Astrocyte (in vitro differentiated cells and primary cell): ENCODE results near the gene DMWD. TPM values are rescaled to one million over a fixed set of nuclear protein-coding genes. Genes with fewer than 3 reads are reported as not detected.

ENCODE experiments used
- DNase-seq: peaks from one replicate; pipeline ENCODE4 v3.0.0-alpha.2; 2010; ENCODE audit warnings: low read depth
- FAIRE-seq: peaks from 2 replicates; lab custom pipeline; 2011; peaks lifted over from hg19 to GRCh38; lab: Jason Lieb, UNC
- H2AFZ ChIP-seq: 2 replicates; pipeline ENCODE4 v1.6.0; 2012; ENCODE audit warnings: low read depth, low read length, inconsistent platforms
- H3K27ac ChIP-seq: 2 replicates; pipeline ENCODE4 v1.5.1; 2011; ENCODE audit warnings: low read depth, low read length, inconsistent platforms
- H3K27me3 ChIP-seq: 2 replicates; pipeline ENCODE4 v1.6.0; 2011; ENCODE audit warnings: low read length, inconsistent platforms; ENCODE audit not compliant: insufficient read depth
- H3K36me3 ChIP-seq: 2 replicates; pipeline ENCODE4 v1.5.1; 2011; ENCODE audit warnings: low read length, inconsistent platforms; ENCODE audit not compliant: insufficient read depth
- H3K4me1 ChIP-seq: 2 replicates; pipeline ENCODE4 v1.5.1; 2011; ENCODE audit warnings: low read length, inconsistent platforms; ENCODE audit not compliant: insufficient read depth
- H3K4me2 ChIP-seq: 2 replicates; pipeline ENCODE4 v1.6.0; 2012; ENCODE audit warnings: low read length, inconsistent platforms
- H3K4me3 ChIP-seq: 2 replicates; pipeline ENCODE4 v1.5.1; 2011; ENCODE audit warnings: low read depth, mild to moderate bottlenecking, low read length, inconsistent platforms; ENCODE audit not compliant: insufficient read depth
- H3K79me2 ChIP-seq: 2 replicates; pipeline ENCODE4 v1.6.0; 2012; ENCODE audit warnings: mild to moderate bottlenecking, low read length, inconsistent platforms; ENCODE audit not compliant: insufficient read depth
- H3K9ac ChIP-seq: 2 replicates; pipeline ENCODE4 v1.6.0; 2012; ENCODE audit warnings: mild to moderate bottlenecking, low read length, inconsistent platforms
- H3K9me3 ChIP-seq: 2 replicates; pipeline ENCODE4 v1.5.1; 2012; ENCODE audit warnings: low read depth, mild to moderate bottlenecking, low read length, inconsistent platforms; ENCODE audit not compliant: insufficient read depth
- H4K20me1 ChIP-seq: 2 replicates; pipeline ENCODE4 v1.6.0; 2012; ENCODE audit warnings: low read length, inconsistent platforms; ENCODE audit not compliant: insufficient read depth
- H3K27ac Mint-ChIP-seq: one replicate; pipeline ENCODE4 v1.8.0; 2021; ENCODE audit warnings: mild to moderate bottlenecking, mixed read lengths; ENCODE audit not compliant: unreplicated experiment
- H3K27me3 Mint-ChIP-seq: one replicate; pipeline ENCODE4 v1.8.0; 2021; ENCODE audit warnings: low read depth, mixed read lengths; ENCODE audit not compliant: unreplicated experiment
- H3K36me3 Mint-ChIP-seq: one replicate; pipeline ENCODE4 v1.8.0; 2021; ENCODE audit warnings: low read depth, mixed read lengths; ENCODE audit not compliant: unreplicated experiment
- H3K4me1 Mint-ChIP-seq: one replicate; pipeline ENCODE4 v1.8.0; 2021; ENCODE audit warnings: low read depth, mixed read lengths; ENCODE audit not compliant: unreplicated experiment
- H3K4me3 Mint-ChIP-seq: one replicate; pipeline ENCODE4 v1.8.0; 2021; ENCODE audit warnings: mild to moderate bottlenecking, moderate library complexity, mixed read lengths; ENCODE audit not compliant: unreplicated experiment
- H3K9me3 Mint-ChIP-seq: one replicate; pipeline ENCODE4 v1.8.0; 2021; ENCODE audit warnings: mild to moderate bottlenecking, mixed read lengths; ENCODE audit not compliant: unreplicated experiment
- CTCF ChIP-seq: IDR thresholded peaks from 2 replicates; pipeline ENCODE4 v1.5.1; 2011; ENCODE audit warnings: low read depth, mild to moderate bottlenecking, inconsistent platforms, low read length, moderate library complexity; ENCODE audit not compliant: insufficient read depth
- EZH2 ChIP-seq: IDR thresholded peaks from 2 replicates; pipeline ENCODE4 v1.6.1; 2012; ENCODE audit warnings: mild to moderate bottlenecking, low read length, inconsistent platforms; ENCODE audit not compliant: insufficient read depth
- total RNA-seq: library from RNA; stranded (reverse); gene quantifications from 2 replicates; pipeline ENCODE4 v1.2.1, GENCODE V29; 2021

Gene DMWD
- total RNA-seq, 1 donor from 2014 or later, result 69.0 TPM

GRCh38 chr19:45779231-45780145 is 13.2 kb downstream of the DMWD start:
- H2AFZ ChIP-seq, result no peak overlapping the region
- TF ChIP-seq CTCF (no peak), EZH2 (no peak)
- H3K4me3 Mint-ChIP-seq, result peak overlapping the region; percentile 57
- no peaks in the 10 kb centered on the region for H3K9me3 ChIP-seq
- H3K9ac ChIP-seq, result no peak overlapping the region
- peaks cover 21% of the 10 kb centered on the region for H3K4me1 ChIP-seq
- peak overlapping the region; percentile 33 for H3K4me2 ChIP-seq
- H3K79me2 ChIP-seq, result peaks cover 3% of the 10 kb centered on the region
- H3K36me3 ChIP-seq, result peaks cover 8% of the 10 kb centered on the region
- H3K36me3 Mint-ChIP-seq, result peaks cover 21% of the 10 kb centered on the region
- H3K27me3 Mint-ChIP-seq, result no peaks in the 10 kb centered on the region
- FAIRE-seq (no peak), DNase-seq (no peak)
- no peak overlapping the region for H3K27ac ChIP-seq
- H3K27me3 ChIP-seq, result no peaks in the 10 kb centered on the region
- peaks cover 24% of the 10 kb centered on the region for H3K4me1 Mint-ChIP-seq
- peak overlapping the region; percentile 85 for H3K27ac Mint-ChIP-seq
- peaks cover 61% of the 10 kb centered on the region for H4K20me1 ChIP-seq
- H3K4me3 ChIP-seq, result no peak overlapping the region
- H3K9me3 Mint-ChIP-seq, result peaks cover 2% of the 10 kb centered on the region

GRCh38 chr19:45778010-45778661 is 14.5 kb downstream of the DMWD start:
- Histone ChIP-seq H3K79me2 (peaks cover 3% of the 10 kb centered on the region), H3K4me2 (no peak overlapping the region), H3K9ac (no peak overlapping the region), H4K20me1 (peaks cover 60% of the 10 kb centered on the region), H2AFZ (no peak overlapping the region), H3K9me3 (no peaks in the 10 kb centered on the region), H3K27ac (no peak overlapping the region), H3K4me1 (peaks cover 14% of the 10 kb centered on the region), H3K27me3 (no peaks in the 10 kb centered on the region), H3K36me3 (peaks cover 13% of the 10 kb centered on the region), H3K4me3 (no peak overlapping the region)
- Mint-ChIP-seq H3K27me3 (no peaks in the 10 kb centered on the region), H3K4me1 (peaks cover 16% of the 10 kb centered on the region), H3K36me3 (peaks cover 21% of the 10 kb centered on the region), H3K4me3 (no peak overlapping the region), H3K9me3 (peaks cover 2% of the 10 kb centered on the region), H3K27ac (no peak overlapping the region)
- no peak for DNase-seq
- TF ChIP-seq EZH2, result no peak
- no peak for TF ChIP-seq CTCF
- no peak for FAIRE-seq
